Limb (tissue), 2 donors: Measurements from ENCODE around the gene NPIPA1.
A peak's percentile ranks its signal among the peaks of the same experiment; 100 is the strongest.
"Not testable (repeated sequence)": the region's sequence is repeated elsewhere in the genome, so short reads cannot be mapped to it uniquely, and the experiment has no call there.

ENCODE experiments used
- DNase-seq, 2 donors: peaks; one replicate each; pipeline ENCODE4 v3.0.0-alpha.2; 2016; ENCODE audit errors: extremely low spot score in 2 of 2

NPIPA1 gene

DNA sequence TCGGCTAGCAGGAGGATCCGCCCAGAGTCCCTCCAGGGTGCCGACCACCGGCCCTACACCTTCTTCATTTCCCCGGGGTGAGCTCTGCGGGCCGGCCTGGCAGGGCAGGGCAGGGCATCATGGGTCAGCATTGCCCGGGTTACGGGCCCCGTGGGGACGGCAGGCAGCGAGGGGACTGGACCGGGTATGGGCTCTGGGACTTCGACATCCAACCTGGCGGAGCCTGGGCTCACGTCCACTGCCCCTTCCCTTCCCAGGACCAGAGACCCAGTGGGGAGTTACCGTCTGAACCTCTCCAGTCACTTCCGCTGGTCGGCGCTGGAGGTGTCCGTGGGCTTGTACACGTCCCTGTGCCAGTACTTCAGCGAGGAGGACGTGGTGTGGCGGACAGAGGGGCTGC is 7.0 kb upstream of the NPIPA1 start:
- not testable (repeated sequence) for DNase-seq

DNA sequence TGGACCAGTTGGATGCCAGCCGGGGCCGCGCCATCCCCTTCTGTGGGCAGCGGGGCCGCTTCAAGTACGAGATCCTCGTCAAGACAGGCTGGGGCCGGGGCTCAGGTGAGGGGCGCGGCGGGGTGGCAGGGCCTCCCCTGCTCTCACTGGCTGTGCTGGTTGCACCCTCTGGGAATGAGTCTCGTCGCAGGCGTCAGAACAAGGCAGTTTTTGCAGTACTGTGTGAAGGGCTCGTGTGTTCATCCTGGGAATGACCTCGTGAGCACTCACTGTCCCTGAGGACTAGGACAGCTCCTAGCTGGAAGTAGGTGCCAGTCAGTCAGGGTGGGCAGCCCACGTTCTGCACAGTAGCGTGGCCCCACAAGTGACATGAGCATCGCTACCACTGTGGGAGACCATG is 6.3 kb upstream of the NPIPA1 start:
- DNase-seq: not testable (repeated sequence)

DNA sequence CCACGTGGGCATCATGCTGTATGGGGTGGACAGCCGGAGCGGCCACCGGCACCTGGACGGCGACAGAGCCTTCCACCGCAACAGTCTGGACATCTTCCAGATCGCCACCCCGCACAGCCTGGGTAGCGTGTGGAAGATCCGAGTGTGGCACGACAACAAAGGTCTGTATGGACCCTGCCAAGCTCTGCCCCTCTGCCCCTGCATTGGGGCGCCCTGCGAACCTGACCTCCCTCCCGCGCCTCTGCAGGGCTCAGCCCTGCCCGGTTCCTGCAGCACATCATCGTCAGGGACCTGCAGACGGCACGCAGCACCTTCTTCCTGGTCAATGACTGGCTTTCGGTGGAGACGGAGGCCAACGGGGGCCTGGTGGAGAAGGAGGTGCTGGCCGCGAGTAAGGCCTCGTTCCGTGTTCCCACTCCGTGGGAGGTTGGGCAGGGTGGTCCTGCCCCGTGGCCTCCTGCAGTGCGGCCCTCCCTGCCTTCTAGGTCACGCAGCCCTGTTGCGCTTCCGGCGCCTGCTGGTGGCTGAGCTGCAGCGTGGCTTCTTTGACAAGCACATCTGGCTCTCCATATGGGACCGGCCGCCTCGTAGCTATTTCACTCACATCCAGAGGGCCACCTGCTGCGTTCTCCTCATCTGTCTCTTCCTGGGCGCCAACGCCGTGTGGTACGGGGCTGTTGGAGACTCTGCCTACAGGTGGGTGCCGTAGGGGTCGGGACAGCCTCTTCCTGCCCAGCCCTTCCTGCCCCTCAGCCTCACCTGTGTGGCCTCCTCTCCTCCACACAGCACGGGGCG is 4.5 kb upstream of the NPIPA1 start:
- DNase-seq: not testable (repeated sequence)

DNA sequence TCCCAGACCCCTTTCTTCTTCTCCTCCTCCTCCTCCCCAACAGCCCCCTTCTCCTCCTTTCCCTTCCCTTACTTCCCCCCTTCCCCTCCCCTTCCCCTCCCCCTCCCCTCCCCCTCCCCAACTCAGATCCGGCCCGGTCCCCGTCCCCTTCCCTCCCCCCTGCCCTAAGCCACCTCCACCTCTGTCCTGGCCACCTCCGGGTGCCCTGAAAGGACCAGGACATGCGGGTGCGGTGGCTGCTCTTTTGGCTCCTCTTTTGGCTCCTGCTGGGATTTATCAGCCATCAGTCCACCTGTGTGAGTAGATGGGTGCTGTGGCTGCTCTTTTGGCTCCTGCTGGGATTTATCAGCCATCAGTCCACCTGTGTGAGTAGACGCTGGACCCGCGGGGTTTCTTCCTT is 751 bp downstream of the NPIPA1 start:
- not testable (repeated sequence) for DNase-seq

DNA sequence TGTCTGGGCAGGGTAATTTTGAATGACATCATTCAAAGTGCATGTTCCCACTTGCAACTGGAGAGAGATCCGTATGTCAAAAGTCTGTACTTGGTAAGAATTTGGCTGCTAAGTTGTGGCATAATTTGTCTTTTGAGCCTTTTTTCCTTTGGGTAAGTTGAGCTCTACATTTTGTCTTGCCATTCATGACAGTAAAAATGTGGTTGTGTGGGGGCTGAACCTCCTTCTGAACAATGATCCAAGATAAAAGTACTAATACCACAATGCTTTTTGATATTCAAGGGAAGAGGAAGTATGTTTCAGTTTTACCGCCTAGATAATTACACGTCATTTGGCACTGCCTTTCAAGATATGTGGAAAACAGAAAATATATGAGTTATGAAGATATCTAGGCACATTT is 5.4 kb downstream of the NPIPA1 start:
- DNase-seq: not testable (repeated sequence)

DNA sequence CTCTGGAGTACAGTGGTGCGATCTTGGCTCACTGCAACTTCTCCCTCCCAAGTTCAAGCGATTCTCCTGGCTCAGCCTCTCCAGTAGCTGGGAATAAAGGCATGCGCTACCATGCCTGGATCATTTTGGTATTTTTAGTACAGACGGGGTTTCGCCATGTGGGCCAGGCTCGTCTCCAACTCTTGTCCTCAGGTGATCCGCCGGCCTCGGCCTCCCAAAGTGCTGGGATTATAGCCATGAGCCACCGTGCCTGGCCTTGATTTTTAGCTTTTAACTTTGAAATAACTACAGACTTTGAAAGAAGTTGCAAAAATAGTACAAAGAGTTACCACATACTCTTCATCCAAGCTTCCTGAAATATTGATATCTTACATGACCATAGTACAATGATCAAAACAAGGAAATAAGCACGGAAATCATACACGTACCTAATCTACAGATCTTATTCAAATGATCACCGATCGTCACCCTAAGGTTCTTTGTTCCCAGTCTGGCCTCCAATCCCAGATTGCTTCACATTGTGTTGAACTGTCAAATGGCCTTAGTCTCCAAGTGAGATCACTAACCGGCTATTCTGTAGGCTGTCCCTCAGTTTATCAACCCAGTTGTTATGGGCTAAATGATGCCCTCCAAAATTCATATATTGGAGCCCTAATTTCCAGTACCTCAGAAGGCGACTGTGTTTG is 18.4 kb downstream of the NPIPA1 start:
- DNase-seq: no peak

DNA sequence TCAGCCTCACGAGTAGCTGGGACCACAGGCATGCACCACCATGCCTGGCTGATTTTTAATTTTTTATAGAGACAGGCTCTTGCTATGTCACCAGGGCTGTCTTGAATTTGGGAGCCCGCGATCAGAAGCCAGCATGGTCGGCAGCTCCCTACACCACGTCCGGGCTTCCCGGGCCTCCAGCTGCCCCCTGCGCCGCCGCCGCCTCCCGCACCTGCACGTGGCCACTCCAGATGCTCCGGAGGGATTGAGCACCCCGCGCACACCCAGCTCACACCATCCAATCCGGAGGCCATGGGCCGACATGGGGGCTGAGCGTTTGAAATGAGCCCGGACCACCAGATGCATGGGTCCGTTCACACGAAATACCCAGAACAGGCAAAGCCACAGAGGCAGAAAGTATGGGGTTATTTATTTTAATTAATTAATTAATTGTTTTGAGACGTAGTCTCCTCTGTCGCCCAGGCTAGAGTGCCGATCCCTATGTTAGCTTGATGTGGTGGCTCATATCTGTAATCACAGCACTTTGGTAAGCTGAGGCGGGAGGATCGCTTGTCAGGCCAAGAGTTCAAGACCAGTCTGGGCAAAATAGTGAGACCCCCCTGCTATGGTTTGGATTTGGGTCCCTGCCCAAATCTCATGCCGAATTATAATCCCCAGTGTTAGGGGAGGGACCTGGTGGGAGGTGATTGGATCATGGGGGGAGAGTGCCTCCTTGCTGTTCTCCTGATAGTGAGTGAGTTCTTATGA is 20.5 kb downstream of the NPIPA1 start:
- DNase-seq: no peak

DNA sequence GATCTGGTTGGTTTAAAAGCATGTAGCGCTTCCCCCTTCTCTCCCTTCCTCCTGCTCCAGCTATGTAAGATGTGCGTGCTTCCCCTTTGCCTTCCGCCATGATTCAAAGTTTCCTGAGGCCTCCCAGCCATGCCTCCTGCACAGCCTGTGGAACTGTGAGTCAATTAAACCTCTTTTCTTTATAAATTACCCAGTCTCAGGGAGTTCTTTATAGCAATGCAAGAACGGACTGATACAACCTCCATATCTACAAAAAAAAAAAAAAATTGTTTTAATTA is 21.0 kb downstream of the NPIPA1 start:
- DNase-seq: no peak

DNA sequence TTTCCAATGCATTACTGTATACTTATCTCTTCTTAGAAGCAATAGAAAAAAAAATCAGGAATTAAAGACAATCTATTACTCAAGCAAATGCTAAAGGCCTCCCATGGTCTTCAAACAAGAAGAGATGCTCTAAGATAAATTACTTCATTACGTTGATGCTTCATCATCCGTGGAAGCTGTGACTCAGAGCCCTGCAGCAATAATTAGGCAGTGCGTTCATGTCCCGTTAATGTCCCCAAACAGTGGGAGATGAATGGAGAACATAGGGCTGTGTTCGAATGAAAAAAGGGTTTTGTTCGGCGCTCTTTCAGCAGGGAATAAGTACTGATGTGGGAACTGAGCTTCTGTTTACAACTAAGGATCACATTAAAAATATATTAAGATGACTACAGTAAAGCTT is 21.7 kb downstream of the NPIPA1 start:
- no peak for DNase-seq

DNA sequence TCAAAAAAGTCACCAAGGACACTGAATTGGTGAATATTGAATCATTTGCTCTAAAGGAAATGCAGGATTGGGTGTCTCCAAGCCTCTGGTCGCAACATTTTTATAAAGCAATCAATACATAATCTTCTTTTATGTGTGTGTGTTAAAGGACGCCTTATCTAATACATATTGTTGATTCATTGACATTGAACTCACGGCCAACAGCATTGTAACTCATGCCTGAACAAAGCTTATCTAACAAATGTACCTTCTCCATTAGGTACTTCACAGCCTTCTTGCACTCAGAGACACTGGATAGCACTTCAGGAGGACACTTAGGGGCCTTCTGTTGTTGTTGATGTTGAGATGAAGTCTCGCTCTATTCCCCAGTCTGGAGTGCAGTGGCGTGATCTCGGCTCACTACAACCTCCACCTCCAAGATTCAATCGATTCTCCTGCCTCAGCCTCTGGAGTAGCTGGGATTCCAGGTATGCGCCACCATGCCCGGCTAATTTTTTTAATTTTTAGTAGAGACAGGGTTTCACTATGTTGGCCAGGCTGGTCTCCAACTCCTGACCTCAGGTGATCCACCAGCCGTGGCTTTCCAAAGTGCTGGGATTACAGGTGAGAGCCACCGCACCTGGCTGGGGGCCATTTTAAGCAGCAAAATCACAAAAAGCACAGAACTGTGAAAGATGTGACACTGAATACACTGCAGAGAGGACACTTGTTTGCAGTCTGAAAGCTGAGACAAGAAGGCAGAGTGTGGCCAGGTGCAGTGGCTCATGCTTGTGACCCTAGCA is 24.4 kb downstream of the NPIPA1 start:
- no peak for DNase-seq

DNA sequence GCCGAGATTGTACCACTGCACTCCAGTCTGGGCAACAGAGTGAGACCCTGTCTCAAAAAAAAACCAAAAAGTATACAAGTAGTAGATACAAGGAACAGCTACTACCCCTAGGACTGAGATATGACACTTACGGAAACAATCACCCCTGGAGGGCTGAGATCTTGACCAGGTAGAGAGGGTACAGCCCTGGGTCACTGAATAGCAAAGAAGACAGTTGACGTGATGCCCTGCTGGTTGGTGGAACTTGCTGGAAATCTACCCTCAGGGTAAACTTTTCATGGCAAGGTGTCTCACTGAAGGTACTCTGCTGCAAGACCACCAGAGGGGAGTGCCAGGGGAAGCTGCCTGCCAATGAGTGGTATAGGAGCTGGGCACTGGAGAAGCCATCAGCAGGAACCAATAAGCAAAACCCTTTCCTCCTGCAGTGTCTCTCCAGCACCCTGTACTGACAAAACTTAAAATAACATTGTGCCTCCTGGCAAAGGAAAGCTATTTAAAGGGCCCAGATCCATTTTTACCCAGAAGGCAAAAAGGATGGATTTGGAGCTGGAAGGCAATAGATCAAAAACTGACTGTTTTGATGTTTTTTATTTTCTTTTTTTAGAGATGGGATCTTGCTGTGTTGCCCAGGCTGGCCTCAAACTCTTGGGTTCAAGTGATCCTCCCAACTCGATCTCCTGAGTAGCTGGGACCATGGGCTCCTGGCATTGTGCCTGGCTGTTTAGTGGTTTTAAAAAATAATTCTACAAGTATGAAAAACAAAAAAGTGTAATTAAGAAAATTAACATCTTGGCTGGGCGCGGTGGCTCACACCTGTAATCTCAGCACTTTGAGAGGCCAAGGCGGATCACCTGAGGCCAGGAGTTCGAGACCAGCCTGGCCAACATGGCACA is 26.3 kb downstream of the NPIPA1 start:
- DNase-seq: no peak

DNA sequence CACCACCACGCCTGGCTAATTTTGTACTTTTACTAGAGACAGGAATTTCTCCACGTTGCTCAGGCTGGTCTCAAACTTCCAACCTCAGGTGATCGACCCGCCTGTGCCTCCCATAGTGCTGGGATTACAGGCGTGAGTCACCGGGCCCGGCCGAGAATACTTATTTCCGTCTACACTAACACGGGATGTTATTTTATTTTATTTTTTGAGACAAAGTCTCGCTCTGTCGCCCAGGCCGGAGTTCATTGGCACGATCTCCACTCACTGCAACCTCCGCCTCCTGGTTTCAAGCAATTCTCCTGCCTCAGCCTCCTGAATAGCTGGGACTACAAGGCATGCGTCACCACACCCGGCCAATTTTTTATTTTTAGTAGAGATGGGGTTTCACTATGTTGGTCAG is 28.1 kb downstream of the NPIPA1 start:
- DNase-seq: no peak

DNA sequence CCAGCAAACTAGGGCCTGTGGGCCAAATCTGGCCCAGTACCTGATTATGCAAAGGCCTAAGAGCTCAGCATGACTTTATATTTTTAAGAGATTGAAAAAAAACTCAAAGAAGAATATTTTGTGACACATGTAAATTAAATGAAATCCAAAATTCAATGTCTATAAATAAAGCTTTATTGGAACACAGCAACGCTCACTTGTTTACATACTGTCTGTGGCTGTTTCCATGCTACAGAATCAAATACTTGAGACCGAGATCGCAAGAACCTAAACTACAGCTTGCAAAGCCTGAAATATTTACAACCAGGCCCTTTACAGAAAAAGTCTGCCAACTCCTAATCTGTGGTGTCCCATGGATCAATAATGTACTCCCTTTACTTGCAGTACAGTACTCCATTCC is 32.6 kb downstream of the NPIPA1 start:
- DNase-seq: not testable (repeated sequence)

DNA sequence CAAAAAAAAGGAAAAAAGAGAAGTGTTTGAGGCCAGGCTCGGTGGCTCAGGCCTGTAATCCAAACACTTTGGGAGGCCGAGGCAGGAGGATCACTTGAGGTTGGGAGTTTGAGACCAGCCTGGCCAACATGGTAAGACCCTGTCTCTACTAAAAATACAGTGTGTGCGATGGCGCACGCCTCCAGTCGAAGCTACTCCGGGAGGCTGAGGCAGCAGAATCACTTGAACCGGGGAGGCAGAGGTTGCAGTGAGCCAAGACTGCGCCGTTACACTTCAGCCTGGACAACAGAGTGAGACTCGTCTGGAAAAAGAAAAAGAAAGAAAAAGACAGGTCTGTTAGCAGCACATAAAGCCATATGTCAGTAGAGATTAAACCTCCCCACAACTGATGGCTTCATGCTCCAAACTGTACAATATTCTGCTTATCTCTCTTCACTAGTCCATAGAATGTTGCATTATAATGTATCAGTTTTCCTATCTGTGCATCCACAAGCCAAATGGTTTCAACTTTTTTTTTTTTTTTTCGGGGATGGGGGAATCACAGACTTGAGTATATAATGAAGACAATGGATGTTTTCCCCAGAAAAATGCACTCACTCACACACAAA is 34.5 kb downstream of the NPIPA1 start:
- DNase-seq: not testable (repeated sequence)

DNA sequence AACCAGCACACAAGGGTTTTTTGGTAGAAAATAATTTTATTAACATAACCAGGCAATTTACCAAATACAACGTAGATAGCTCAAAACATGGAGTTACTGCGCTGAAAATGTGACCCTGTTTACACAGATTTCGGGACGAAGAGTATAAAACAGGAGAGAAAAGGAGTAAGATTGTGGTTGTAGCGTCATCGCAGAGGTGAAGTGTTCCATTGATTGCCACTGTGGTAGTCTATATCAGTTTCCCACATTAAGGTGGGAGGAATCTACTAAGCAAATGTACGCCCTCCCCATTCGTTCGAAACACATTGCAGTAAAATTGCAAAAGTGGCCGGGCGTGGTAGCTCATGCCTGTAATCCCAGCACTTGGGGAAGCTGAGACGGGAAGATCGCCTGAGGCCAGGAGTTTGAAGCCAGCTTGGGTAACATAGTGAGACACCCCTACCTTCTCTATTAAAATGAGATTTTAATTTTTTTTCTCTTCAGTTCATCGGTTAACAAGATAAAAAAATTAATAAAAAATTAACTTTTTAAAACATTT is 36.6 kb downstream of the NPIPA1 start:
- DNase-seq: not testable (repeated sequence)

DNA sequence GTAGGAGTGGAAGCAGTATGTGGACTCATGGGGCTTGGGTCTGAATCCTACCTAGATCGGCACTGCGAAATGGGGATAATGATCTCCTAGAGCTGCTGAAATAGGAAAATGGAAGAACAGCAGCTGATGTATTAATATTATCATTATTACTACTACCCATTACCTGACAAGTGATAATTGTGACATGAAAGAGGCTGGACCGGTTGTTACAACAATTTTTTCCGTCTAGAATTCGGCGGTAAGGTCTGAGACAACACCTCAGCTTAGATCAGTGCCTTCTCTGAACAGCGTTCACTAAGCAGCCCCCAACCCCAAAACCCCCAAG is 37.0 kb downstream of the NPIPA1 start:
- DNase-seq: peak in 1 of 2 donors; percentile 86

DNA sequence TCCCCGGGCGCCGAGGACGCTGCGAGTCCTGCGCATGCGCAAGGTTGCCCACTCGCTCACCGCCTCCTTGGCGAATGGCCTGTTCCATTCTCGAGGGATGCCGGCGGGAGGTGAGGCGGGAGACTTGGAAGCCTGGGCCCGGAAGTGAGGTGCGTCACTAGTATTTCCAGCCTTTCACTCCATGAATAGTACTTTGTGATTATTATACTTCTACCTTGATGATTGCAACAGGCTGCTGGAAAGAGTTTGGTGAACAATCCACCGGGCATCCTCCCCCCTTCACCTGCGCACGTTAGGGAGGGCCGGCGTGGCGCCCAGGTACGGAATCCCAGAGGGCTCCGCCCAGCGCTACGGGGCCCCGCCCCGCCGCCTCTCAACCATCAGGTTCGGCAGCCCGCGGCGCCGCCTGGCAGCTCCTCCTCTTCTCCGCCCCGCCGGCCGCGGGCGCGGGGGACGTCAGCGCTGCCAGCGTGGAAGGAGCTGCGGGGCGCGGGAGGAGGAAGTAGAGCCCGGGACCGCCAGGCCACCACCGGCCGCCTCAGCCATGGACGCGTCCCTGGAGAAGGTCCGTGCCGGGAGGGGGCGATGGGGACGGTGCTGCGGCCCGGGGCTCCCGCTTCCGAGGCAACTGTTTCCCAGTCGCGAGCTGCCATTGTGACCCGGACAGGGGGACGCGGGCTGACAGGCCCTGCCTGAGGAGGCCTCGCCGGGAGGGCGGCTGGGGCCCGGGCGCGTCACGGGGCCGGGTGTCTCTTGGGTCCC is 37.6 kb downstream of the NPIPA1 start, which contains the start of gene PDXDC1:
TSS of gene PDXDC1 (plus strand) at position 371 of the 762 bp plus-strand sequence. CDS start at position 545, 174 bp downstream.
- DNase-seq: peak; percentile 86 to 94

DNA sequence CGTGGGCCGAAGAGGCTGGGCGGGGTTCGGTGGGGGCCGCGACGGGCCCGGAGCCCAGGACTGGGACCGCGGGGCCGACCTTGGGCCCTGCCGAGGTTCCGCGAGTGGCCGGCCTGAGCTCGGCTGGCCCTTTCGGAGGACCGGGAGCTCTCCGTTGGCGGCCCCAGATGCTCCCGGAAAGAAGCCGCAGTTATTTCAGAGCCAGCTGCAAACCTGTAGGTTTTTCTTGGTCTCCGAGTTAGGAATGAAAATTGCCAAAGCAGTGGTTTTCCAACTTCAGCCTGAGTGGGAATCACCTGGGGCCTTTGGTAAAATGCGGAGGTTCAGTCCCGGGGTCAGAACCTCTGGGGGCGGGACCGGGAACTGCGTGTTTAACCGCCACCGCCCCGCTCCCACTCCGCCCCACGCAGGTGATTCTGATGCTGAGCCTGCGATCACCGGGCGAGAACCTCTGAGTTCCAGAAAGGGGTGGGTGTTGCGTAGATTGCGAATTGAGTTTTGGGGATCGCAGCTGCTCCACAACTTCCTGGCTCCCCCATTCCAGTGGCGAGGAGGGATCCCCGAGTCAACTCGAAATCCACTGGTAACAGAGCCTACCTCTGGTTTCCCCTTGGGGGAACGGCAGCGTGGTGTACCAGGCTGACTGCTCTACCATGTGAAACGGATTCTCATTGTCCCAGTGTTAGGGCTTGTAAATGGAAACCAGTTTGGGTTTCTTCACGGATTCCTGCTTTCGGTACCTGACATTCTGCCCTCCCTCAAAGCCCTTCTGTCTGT is 38.4 kb downstream of the NPIPA1 start:
- peak in 1 of 2 donors; percentile 63 for DNase-seq
